Adrenal gland (tissue), 5 donors: ENCODE measurements around the gene PITX1.

Experiments used
- POLR2A ChIP-seq, 2 donors: fragments of 450-650 bp; IDR thresholded peaks; one replicate each; pipeline ENCODE4 v1.6.1; 2017; ENCODE audit warnings: antibody characterized with exemption in 2 of 2, mild to moderate bottlenecking in 2 of 2, moderate library complexity in 1 of 2
- TF ChIP-seq, protein P1 (sequence below), 6 experiments: fragments of 450-650 bp in 4 of 6; fragments of 200-600 bp in 2 of 6; sonication (generic) in 1 of 6; IDR thresholded peaks; 1 replicate in 5 of 6; 2 replicates in 1 of 6; pipeline versions ENCODE4 v1.5.1 to v1.8.0; 2016 to 2021; ENCODE audit warnings: antibody characterized with exemption in 6 of 6, mild to moderate bottlenecking in 2 of 6, moderate library complexity in 1 of 6
- donor health status: DM: no; HTN: no; CAD: no.

DNA sequence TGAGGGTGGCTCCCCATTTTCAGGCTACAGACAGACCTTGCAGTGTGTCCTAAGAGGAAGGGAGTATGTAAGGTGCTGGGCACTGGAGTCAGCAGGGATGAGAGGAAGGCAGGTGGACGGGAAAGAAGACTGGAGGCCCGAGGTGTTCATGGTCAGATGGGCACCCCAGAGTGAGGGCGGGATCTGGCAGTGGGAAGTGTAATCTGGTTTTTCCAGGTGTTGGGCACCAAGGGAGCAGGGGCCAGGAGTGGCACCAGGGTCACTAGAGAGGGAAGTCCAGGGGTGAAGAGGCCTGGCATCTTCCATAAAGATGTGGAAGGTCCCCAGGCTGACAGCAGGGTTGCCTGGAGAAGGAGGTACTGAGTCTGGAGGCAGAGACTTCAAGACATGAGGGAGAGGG is 29.7 kb downstream of the PITX1 start:
- TF ChIP-seq, protein P1, sequence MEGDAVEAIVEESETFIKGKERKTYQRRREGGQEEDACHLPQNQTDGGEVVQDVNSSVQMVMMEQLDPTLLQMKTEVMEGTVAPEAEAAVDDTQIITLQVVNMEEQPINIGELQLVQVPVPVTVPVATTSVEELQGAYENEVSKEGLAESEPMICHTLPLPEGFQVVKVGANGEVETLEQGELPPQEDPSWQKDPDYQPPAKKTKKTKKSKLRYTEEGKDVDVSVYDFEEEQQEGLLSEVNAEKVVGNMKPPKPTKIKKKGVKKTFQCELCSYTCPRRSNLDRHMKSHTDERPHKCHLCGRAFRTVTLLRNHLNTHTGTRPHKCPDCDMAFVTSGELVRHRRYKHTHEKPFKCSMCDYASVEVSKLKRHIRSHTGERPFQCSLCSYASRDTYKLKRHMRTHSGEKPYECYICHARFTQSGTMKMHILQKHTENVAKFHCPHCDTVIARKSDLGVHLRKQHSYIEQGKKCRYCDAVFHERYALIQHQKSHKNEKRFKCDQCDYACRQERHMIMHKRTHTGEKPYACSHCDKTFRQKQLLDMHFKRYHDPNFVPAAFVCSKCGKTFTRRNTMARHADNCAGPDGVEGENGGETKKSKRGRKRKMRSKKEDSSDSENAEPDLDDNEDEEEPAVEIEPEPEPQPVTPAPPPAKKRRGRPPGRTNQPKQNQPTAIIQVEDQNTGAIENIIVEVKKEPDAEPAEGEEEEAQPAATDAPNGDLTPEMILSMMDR (IDR thresholded peaks at IDR 0.05) = no peak
- TF ChIP-seq POLR2A (IDR thresholded peaks at IDR 0.05) = no peak
